Stimulated activated CD4-positive, alpha-beta T cell treated with anti-CD3 and anti-CD28 coated beads, Interleukin-4, amount 100 ng/mL, for 48 hours (primary cell): Measurements from ENCODE around the gene FXYD5.

ENCODE experiments used
- DNase-seq, 2 donors: peaks; one replicate each; pipeline ENCODE4 v3.0.0-alpha.2; 2020; ENCODE audit warnings: low read depth in 2 of 2

The FXYD5 gene

DNA sequence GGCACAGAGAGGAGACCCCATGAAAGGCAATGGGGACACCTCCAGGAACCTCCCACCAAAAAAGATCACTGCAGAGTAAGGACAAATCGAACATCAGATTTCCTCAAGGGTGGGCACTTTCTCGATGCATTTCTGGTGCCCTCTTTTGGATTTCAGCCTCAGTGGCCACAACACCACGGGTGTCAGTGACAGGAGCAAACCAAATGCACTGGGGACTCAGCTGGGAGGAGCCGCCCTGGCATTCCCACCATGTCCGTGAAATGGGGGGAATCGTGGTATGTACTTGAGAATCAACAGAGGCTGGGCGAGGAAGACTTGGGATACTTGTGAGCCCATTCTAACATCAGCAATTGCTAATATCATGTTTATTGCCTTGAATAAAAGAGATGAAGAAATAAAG is 57.7 kb downstream of the FXYD5 start:
- DNase-seq = no peak

- peak; percentile 60 to 66 for DNase-seq
Observed at GRCh38 chr19:35213663-35214632, 59.4 kb downstream of the FXYD5 start.

GRCh38 chr19:35214766-35215422 is 60.4 kb downstream of the FXYD5 start:
- DNase-seq = no peak

GRCh38 chr19:35216016-35216832 is 61.7 kb downstream of the FXYD5 start:
- no peak for DNase-seq

GRCh38 chr19:35216833-35217648 is 62.5 kb downstream of the FXYD5 start:
- DNase-seq = no peak

GRCh38 chr19:35217649-35217990 is 63.1 kb downstream of the FXYD5 start:
- no peak for DNase-seq

GRCh38 chr19:35219008-35219407 is 64.5 kb downstream of the FXYD5 start:
- DNase-seq = no peak
